Right forelimb (tissue), 1 donor: Measurements from ENCODE around the gene IHH.

Source experiments
- DNase-seq: peaks from one replicate; pipeline ENCODE4 v3.0.0-alpha.2; 2018

IHH gene

GRCh38 chr2:219018286-219018685 lies 42.4 kb downstream of the IHH start:
- DNase-seq: no peak

GRCh38 chr2:219017201-219017931 lies 43.4 kb downstream of the IHH start:
- peak; percentile 72 for DNase-seq

- DNase-seq: no peak
Measured at GRCh38 chr2:219016721-219017120, 44.0 kb downstream of the IHH start.

GRCh38 chr2:219010873-219011272 lies 49.8 kb downstream of the IHH start:
- DNase-seq: no peak

- DNase-seq: no peak
Measured at GRCh38 chr2:219010162-219010756, 50.5 kb downstream of the IHH start.

GRCh38 chr2:219009294-219009693 lies 51.4 kb downstream of the IHH start:
- no peak for DNase-seq
